IPS-NIHi7 (cell line): ENCODE results near the gene UBE2F.

ENCODE experiments used
- DNase-seq: peaks from one replicate; pipeline ENCODE4 v3.0.0; 2012; ENCODE audit warnings: mixed read lengths; ENCODE audit errors: extremely low spot score

UBE2F gene, protein sequence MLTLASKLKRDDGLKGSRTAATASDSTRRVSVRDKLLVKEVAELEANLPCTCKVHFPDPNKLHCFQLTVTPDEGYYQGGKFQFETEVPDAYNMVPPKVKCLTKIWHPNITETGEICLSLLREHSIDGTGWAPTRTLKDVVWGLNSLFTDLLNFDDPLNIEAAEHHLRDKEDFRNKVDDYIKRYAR

DNA sequence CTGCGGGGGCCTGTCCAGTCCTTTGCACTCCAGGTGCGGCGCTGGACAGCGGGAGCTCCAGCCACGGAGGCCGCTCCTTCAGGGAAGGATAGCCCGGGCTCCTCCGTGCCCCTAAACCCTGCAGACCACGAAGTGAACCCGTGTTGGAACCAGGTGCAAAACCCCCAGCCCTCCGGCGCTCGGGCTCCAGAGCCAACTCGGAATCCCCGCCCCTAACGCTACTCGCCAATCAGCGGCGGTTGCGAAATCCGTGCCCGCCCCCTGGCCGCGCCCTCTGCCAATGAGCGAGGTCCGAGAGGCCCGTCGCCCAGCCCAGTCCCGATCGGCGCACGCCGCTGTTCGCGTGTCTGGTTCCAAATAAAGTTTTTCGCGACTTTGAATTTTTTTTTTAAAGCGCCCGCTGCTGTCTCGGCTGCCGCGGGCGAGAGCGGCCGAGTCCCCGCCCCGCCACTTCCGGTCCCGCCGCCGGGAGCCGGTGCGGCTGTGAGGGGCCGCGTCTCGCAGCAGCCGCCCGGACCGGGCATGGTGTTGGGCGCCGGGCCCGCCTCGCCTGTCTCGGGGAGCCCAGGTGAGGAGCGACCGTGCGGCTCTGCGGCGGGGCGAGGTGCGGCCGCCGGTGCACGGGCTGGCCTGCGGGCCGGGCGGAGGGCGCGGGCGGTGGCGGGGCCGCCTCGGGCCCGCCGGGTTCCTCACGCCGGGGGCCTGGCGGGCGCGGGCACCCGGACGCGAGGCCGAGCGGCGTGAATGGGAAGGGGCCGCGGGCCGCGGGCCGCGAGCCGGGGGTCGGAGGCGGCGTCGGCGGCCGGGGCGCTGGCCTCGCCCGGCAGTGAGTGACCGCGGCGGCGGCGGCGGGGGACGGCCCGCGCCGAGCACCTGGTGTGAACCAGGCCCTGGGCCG is at the start of gene UBE2F:
TSS of gene UBE2F (plus strand) at position 450 of the 898 bp plus-strand sequence. CDS start 6,094 bp downstream, outside the sequence.
- DNase-seq, result peak; percentile 100

DNA sequence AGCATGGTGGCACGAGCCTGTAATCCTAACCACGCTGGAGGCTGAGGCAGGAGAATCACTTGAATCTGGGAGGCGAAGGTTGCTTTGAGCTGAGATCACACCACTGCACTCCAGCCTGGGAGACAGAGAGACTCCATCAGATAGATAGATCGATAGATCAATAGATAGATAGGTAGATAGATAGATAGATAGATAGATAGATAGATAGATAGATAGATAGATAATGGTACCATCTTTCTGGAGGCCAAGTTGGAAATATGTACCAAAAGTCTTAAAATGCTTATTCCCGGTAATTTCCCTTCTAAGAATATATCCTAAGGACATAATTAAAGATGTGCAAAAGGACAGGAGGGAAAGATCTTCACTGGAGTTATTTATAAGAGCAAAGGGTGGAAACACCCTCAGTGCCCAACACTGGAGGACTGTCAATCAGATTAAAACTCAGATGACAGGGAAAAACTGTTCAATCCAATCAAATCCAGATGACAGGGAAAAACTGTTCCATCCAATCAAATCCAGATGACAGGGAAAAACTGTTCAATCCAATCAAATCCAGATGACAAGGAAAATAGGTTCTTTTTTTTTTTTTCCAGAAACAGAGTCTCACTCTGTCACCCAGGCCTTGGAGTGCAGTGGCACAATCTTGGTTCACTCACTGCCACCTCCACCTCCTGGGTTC is 49.0 kb upstream of the UBE2F start:
- DNase-seq, result no peak

DNA sequence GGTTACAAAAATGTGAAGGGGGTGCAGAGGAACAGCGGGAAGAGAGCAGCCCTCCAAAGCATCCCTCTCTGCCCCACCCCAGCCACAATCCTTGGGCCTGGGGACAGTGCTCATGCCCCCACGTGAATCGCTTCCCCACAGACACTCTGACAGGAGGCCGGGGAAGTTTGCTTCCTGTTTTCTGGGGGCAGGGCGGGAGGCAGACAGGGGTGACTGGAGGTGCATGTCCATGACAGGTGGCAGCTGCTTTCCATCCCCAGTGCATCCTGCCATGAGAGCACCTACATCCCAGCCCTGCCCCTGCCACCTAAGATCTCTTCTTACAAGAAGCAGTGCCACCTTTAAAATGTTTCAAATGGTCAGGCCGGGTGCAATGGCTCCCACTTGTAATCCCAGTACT is 47.2 kb upstream of the UBE2F start:
- DNase-seq, result no peak

DNA sequence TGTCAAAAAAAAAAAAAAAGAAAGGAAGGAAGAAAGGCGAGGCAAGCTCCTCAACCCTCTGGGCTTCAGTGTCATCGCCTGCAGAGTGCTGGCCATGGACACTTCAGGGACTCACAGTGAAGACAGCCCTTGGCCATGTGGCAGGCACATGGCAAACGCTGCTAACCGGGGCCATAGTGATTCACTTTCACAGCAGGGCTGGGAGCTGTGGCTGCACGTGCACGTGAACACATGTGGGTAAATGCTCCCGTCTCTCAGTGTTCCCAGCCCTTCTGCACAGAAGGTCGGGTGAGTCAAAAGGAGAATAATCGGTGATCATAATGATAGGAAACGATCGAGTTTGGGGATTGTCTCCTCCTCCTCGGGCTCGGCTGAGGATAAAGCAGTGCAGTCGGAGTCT is 46.1 kb upstream of the UBE2F start:
- no peak for DNase-seq

DNA sequence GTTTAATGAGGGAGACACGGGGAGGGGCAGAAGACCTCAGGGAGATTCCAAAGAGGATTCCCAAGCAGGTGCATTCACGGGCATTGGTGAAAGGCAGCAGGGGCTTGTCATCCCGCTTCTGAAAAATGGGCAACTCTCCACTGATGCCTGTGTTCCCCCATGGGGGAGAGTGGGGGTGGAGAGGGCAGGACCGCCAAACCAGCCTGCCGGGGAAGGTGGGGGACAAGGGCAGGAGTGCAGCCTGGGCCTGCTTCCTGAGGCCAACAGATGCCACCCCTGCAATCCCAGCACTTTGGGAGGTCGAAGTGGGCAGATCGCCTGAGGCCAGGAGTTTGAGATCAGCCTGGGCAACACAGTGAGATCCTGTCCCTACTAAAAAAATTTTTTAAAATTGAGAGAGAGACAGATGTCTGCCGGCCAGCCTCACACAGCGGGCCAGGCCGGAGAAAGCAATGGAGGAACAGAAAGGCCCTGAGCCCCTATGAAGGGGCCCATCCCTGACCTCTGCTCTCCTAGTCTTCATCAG is 44.8 kb upstream of the UBE2F start:
- no peak for DNase-seq

DNA sequence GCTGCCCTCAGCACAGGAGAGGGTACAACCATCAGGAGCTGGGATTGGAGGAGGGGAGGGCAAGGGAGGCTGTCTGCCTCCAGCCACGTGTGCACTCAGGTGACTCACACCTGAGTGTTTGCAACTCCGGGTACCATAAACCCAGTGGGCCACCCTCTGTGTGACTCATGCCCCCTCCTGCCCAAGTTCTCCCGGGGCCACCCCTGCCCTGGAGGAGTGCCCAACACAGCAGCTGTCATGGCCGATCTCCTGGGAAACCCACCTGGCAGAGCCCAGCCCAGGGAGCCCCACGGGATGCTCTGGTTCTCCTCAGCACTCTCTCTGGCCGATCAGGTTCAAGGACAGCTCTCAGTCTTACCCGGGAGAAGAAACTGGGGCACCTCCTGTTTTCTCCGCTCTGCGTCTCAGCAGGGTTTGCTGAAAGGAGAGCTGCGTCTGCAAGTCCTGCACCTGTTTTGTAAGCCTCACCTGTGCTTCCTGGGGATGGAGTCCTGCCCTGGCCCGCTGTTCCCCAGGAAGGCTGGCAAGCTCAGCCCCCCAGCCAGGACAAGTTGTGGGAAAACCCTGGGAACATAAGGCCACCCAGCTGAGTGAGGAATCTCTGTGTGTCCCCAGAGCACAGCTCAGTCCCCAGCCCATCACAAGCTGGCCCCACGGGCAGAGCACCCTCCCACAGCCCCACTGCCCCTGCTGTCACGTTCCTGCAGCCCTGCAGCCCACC is 44.0 kb upstream of the UBE2F start:
- DNase-seq, result no peak

DNA sequence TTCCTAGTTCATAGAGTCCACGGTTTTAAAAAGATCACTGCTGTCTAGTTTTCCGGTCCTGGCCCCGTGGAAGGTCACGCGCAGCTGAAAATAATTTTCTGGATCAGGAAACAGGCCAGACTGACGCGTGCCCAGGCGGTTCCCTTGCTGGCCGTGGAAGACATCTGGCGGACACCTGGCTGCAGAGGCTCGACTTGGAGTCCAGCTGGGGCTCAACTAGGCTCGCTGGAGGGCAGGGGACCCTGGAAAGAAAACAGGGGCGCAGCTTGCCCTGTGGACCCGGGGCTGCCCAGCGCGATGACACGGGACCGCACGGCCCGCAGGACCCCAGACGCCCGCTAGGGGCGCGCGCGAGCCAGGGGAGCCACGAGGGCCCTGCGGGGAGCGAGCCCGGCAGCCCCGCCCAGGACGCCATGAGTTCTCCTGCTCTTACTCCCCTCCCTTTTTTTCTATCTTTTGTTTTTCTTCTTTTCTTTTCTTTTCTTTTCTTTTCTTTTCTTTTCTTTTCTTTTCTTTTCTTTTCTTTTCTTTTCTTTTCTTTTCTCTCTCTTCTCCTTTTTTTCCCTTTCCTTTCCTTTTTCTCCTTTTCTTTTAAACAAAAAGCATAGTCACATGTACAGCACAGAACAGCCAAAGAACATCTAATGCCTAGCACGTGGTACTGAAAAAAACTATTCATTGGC is 43.2 kb upstream of the UBE2F start:
- peak; percentile 99 for DNase-seq

DNA sequence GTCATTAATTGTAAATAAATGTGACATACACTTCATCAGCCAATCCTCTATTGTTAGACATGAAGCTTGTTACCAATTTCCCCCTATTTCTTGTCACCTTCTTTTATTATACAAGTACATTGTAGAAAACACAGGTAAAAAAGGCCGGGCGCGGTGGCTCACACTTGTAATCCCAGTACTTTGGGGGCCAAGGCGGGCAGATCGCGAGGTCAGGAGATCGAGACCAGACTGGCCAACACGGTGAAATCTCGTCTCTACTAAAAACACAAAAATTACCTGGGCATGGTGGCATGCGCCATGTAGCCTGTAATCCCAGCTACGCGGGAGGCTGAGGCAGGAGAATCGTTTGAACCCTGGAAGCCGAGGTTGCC is 42.7 kb upstream of the UBE2F start:
- no peak for DNase-seq

DNA sequence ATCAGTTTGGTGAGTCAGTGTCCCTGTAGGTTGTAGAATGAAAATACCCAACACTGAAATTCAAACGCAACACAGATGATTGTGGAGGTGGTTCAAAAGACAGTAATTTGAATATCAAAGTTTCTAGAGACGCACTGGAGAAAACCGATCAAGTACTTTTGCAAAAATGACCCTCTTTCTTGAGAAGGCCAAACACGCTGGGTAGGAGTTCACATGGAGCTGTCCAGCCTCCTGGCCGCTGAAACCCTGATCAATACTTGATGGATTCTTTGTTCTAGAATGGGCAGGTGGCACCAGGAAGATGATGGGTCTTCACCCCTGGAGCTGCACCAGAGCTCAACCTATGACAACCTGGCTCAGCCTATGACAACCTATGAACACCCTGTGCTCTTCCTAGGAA is 39.7 kb upstream of the UBE2F start:
- DNase-seq, result peak; percentile 46

DNA sequence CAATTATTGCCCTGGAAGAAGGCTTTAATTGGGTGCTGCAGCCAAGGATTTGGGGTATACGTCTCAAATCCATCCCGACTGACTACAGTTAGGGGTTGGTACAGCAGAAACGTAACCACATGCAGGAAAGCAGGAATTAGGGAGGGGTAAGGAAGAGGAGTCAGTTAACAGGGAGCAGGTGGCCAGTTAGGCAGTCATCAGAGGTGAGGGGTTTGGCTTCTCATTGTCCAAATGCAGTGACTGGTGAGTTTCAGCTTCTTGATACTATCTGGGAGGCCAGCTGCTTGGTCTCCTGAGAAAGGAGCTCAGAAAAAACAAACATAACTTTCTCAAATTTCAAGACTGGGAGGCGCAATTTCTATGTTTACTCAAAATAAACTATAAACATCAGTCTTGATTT is 38.8 kb upstream of the UBE2F start:
- no peak for DNase-seq

DNA sequence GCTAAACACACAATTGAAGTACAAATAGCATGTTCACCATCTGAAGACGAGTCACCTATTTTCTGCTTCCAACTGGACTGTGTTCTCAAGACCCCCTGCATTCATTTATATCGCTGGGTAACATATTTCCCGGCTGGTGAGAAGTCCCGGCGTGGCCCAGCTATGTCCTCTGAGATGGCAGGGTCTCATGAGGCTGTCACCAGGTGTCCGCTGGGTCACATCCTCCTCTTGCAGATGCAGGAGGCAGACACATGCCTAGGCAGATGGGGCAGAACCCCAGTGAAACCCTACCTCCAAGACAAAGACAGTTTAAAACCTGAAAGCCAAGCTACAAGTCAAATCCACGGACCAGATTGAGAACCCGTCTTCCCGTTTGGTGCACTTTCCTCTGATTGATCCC is 36.8 kb upstream of the UBE2F start:
- DNase-seq, result no peak

DNA sequence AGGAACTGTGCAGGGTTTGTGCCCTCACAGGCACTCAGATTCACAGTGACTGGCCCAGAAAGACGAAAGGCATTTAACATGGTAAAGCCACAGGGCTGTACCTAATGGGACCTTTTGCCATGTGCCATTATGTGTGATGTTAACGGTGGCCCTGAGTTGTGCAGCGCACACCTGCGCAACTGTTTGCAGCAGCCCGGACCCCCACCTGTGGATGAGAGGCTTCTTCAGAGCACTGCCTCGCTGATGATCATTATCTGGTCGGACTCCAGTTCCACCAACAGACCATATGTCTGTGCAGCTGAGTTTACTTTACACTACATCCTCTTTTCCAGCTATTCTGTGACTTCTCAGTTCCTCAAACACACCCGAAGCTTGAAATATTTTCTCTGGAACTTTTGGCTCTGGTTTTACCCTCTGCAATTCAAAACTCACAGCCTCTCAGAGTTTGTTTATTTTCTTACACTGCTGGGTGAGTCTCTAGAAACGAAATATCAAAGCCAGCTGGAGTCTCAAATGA is 35.6 kb upstream of the UBE2F start:
- DNase-seq, result no peak

DNA sequence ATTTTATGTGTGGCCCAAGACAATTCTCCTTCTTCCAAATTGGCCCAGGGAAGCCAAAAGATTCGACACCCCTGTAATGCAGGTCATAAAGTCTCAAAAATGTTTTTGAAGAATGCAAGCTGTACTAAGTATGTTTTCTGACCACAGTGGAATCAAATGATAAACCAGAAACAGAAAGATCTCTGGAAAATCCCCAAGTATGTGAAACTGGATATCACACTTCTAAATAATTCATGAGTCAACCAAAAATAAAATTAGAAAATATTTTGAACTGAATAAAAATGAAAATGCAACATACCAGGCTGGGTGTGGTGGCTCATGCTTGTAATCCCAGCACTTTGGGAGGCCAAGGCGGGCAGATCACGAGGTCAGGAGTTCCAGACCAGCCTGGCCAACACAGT is 34.1 kb upstream of the UBE2F start:
- DNase-seq, result no peak

DNA sequence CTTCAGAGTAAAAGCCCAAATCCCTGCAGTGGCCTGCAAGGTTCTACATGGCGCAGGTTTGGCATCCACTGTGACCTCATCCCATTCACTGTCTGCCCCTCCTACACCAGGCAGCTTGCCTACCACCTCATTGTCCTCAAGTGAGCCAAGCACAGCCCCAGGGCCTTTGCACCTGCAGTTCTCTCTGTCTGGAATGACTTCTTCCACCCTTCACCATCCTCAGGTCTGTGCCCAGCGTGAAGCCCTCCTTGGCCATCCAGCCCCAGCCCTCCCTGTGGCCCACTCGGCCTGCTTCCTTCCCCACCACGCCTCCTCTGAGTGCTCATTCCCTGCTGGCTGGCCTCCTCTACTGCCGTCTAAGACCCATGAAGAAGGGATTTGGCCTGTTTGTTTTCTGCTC is 32.6 kb upstream of the UBE2F start:
- DNase-seq, result no peak

DNA sequence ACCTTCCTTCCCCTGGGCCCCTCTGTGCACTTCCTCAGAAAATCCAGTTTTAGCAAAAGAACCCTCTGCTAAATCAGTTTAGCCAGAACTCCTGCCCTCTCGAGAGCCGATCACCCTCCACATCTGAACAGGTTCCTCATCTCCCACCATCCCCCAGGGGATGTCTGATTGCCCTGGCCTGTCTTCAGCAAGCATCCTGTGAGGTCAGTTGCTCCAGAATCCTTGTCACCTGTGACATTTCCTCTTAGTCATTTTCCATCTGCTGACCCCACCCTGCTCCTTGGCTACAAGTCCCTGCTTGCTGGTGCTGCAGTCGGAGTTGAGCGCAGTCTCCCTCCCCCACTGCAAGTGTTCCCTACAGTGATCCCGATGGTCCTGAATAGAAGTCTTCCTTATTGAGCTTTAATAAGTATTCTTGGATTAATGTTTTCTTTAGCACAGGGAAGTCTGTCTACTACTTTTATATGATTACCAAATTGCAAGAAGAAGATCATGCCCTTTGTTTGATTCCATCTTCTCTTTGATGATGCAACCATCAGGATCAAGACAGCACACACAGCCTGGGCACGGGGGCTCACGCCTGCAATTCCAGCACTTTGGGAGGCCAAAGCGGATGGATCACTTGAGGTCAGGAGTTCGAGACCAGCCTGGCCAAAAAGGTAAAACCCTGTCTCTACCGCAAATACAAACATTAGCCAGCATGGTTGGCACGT is 30.9 kb upstream of the UBE2F start:
- no peak for DNase-seq

DNA sequence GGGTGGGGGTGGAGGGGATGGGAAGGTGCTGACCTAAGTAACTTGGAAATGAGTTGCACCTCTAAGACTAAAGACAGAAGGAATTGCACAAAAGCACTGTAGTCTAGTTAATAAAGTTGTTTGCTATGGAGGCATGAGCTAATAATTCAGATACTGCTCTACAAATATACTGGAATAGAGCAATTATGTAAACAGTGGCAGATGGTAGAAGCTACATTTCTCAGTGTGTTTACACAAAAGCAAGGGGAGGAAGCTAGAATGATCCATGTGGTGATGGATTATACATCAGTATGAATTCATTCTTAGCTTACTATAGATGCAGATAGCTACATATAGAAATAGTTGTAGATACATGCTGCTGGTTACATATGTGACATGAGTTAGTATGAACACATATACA is 27.6 kb upstream of the UBE2F start:
- DNase-seq, result no peak

DNA sequence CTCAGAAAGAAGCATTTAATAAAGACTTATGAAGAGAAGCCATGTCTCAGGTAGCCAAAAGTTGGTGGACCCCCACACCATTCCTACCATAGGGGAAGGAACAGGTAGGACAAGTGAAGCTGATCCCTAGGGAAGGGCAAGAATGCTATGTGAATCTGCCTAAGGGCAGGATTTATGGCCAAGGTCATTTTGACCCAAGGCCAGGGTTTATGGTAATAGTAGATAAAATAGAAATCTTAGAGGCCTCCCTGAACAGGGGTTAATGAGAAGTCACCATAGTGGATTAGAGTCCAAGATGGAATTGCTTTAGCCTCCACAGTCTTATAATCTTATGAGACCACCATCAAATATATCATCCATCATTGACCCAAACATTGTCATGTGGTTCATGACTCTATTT is 26.0 kb upstream of the UBE2F start:
- DNase-seq, result no peak

DNA sequence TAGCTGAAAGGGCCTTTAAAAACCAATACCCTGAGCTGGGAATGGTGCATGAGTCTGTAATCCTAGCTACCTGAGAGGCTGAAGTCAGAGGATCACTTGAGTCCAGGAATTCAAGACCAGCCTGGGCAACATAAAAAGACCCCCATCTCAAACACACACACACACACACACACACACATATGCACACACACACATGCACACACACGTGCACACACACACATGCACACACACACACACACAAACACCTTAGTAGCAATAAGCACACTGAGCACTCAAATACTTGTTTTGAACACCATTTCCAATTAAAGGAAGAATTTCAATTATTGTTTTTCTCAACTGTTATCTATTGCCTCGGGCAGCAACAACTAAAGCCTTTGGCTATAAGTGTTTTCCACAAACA is 25.6 kb upstream of the UBE2F start:
- no peak for DNase-seq

DNA sequence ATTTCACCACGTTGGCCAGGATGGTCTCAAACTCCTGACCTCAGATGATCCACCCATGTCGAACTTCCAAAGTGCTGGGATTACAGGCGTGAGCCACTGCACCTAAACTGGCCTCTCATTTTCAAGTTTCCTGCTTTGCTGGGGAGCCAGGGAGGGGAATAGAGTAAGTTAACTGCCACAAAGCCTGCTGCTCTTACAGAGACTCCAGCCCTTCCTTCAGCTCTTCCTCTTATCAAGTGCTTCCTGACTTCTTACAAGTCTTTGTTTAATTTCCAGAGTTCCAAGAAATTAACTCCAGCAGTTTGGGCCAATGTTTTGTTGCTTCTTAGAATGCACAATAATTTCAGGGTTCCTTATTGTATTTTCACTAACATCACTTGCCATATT is 24.3 kb upstream of the UBE2F start:
- DNase-seq, result no peak

DNA sequence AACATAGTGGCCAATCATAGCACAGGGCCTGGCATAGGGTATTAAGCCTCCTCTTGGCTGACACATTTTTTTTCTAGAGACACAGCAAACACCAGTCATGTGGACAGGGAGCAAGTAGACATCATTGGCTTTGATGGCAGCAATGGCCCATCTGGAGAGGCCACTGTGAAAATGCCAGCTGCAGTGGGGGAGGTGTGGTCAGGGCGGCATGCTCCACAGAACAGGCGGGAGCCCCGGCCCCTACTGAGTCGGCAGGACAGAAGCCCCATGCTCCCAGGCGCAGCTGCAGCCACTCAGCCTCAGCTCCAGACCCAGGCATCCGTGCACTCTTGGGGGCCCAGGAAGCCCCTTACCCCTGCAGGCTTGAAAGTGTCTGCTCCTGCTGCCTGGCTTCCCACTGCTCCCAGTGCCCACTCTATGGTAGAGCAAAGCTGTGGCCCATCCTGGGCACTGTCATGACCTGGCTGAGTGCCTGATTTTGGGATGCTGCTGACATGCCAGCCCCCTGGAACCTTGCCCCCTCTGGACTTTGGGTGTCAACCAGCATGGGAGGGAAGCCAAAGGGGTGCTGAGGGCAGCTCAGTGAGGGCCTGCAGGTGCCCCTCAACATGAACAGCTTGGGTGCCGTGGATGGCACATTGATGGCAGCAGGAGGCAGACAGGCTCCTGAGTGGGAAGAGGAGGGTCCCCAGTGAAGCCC is 23.3 kb upstream of the UBE2F start:
- DNase-seq, result no peak
